Thyroid gland (tissue), 4 donors: ENCODE results near the gene TMEM214.

Experiments
- POLR2A ChIP-seq, 2 donors: fragments of 450-650 bp; IDR thresholded peaks; one replicate each; pipeline ENCODE4 v1.6.1; 2017; ENCODE audit warnings: antibody characterized with exemption in 2 of 2, mild to moderate bottlenecking in 2 of 2, moderate library complexity in 1 of 2
- TF ChIP-seq, protein P1 (sequence below), 6 experiments: fragments of 200-600 bp in 3 of 6; fragments of 450-650 bp in 3 of 6; sonication (generic) in 3 of 6; IDR thresholded peaks; one replicate each; pipeline ENCODE4 v1.5.1; 2016 to 2019; ENCODE audit warnings: antibody characterized with exemption in 6 of 6, mild to moderate bottlenecking in 2 of 6, inconsistent platforms in 1 of 6, moderate library complexity in 1 of 6

GRCh38 chr2:27038012-27038411, 5.2 kb downstream of the TMEM214 start:
- TF ChIP-seq, protein P1, sequence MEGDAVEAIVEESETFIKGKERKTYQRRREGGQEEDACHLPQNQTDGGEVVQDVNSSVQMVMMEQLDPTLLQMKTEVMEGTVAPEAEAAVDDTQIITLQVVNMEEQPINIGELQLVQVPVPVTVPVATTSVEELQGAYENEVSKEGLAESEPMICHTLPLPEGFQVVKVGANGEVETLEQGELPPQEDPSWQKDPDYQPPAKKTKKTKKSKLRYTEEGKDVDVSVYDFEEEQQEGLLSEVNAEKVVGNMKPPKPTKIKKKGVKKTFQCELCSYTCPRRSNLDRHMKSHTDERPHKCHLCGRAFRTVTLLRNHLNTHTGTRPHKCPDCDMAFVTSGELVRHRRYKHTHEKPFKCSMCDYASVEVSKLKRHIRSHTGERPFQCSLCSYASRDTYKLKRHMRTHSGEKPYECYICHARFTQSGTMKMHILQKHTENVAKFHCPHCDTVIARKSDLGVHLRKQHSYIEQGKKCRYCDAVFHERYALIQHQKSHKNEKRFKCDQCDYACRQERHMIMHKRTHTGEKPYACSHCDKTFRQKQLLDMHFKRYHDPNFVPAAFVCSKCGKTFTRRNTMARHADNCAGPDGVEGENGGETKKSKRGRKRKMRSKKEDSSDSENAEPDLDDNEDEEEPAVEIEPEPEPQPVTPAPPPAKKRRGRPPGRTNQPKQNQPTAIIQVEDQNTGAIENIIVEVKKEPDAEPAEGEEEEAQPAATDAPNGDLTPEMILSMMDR (IDR thresholded peaks at IDR 0.05): no peak
- no peak for TF ChIP-seq POLR2A (IDR thresholded peaks at IDR 0.05)
